SK-MEL-5 (cell line): ENCODE data around the gene STX12. TPM values are rescaled to one million over a fixed set of nuclear protein-coding genes. Genes with fewer than 3 reads are reported as not detected.
"Not testable (repeated sequence)": the region's sequence is repeated elsewhere in the genome, so short reads cannot be mapped to it uniquely, and the experiment has no call there.

ENCODE experiments used
- DNase-seq: peaks from one replicate; pipeline ENCODE4 v3.0.0-alpha.2; 2016; ENCODE audit warnings: low read depth, low spot score
- in situ Hi-C: cut with HindIII; loops from 2 replicates; pipeline ENCODE4 v1.10.0; 2016; ENCODE audit warnings: low sequenced_read_pairs, high pct_unique_total_duplicates, low pct_unique_long_range_greater_than_20kb
- total RNA-seq: library from RNA; depleted of rRNA; stranded (reverse); fragments of >200 nt; shearing (Covaris generic); gene quantifications from 2 replicates; pipeline ENCODE4 v1.2.3, GENCODE V29; 2014

The STX12 gene
- total RNA-seq, 1 experiment from 2014 or later, result 30.5 TPM

GRCh38 chr1:27809883-27810282 is 36.9 kb downstream of the STX12 start:
- in situ Hi-C loops, result no loop called here
- no peak for DNase-seq

GRCh38 chr1:27811741-27812500 is 38.9 kb downstream of the STX12 start:
- in situ Hi-C loops, result no loop called here
- no peak for DNase-seq

- in situ Hi-C loops, result no loop called here
- peak; percentile 17 for DNase-seq
Measured at GRCh38 chr1:27816921-27817630, 44.1 kb downstream of the STX12 start.

GRCh38 chr1:27821761-27822315 is 48.8 kb downstream of the STX12 start:
- no peak for DNase-seq
- in situ Hi-C loops, result no loop called here

- DNase-seq, result no peak
- in situ Hi-C loops, result no loop called here
Measured at GRCh38 chr1:27823784-27824183, 50.8 kb downstream of the STX12 start.

GRCh38 chr1:27824411-27824810 is 51.4 kb downstream of the STX12 start:
- in situ Hi-C loops, result no loop called here
- DNase-seq, result no peak

- in situ Hi-C loops, DNase-seq: not testable (repeated sequence)
Measured at GRCh38 chr1:27829339-27829960, 56.4 kb downstream of the STX12 start.

GRCh38 chr1:27830621-27831440 is 57.8 kb downstream of the STX12 start, which contains the start of gene PPP1R8:
Gene PPP1R8 (plus strand): TSS chr1:27830782. CDS start chr1:27830836, 54 bp downstream.
- in situ Hi-C loops, result no loop called here
- peak; percentile 97 for DNase-seq

- in situ Hi-C loops, result no loop called here
- DNase-seq, result no peak
Measured at GRCh38 chr1:27831568-27832410, 58.8 kb downstream of the STX12 start.

GRCh38 chr1:27832762-27833161 is 59.7 kb downstream of the STX12 start:
- DNase-seq, result no peak

GRCh38 chr1:27833470-27833869 is 60.5 kb downstream of the STX12 start:
- in situ Hi-C loops, result no loop called here
- no peak for DNase-seq

More at GRCh38 chr1:27832762-27833161, 59.7 kb downstream of the STX12 start:
- in situ Hi-C loops, result no loop called here

GRCh38 chr1:27835046-27835445 is 62.0 kb downstream of the STX12 start:
- in situ Hi-C loops, result no loop called here
- no peak for DNase-seq

GRCh38 chr1:27835501-27835900 is 62.5 kb downstream of the STX12 start:
- in situ Hi-C loops, result no loop called here
- DNase-seq, result no peak

GRCh38 chr1:27849951-27850350 is 76.9 kb downstream of the STX12 start:
- in situ Hi-C loops, result no loop called here
- DNase-seq, result no peak

GRCh38 chr1:27855085-27855484 is 82.1 kb downstream of the STX12 start:
- no peak for DNase-seq
- in situ Hi-C loops, result no loop called here

GRCh38 chr1:27856561-27857343 is 83.7 kb downstream of the STX12 start:
- DNase-seq, result no peak
- in situ Hi-C loops, result no loop called here
